B cell (primary cell): ENCODE data around the gene PHLPP2. TPM values are rescaled to one million over a fixed set of nuclear protein-coding genes. Genes with fewer than 3 reads are reported as not detected.

ENCODE experiments used
- ATAC-seq: fragments of 200-7000 bp; cut with Tn5 transposase; one replicate; pipeline ENCODE4 v1.10.0; 2021; ENCODE audit warnings: low read depth, mild to moderate bottlenecking, moderate number of reproducible peaks, moderate library complexity
- CTCF ChIA-PET: fragments of 350-600 bp; sonication (Branson Sonifier 250); formaldehyde crosslinking; loops from one replicate; lab custom pipeline; 2021; ENCODE audit warnings: antibody characterized with exemption, inconsistent platforms; lab: Charles Lee
- POLR2A ChIA-PET: fragments of 350-600 bp; sonication (Branson Sonifier 250); formaldehyde crosslinking; loops from one replicate; lab custom pipeline; 2021; ENCODE audit warnings: antibody characterized with exemption; lab: Charles Lee
- DNase-seq: peaks from one replicate; pipeline ENCODE4 v3.0.0; 2013
- H2AFZ ChIP-seq: 2 replicates; pipeline ENCODE4 v1.6.1; 2012; ENCODE audit warnings: mild to moderate bottlenecking, low read depth, low read length; ENCODE audit not compliant: insufficient read depth, poor library complexity, severe bottlenecking
- H3K27ac ChIP-seq, 2 donors: 1 replicate in 1 of 2; 2 replicates in 1 of 2; pipeline ENCODE4 v1.5.1; 2012 to 2013; ENCODE audit warnings: low read length in 2 of 2, mild to moderate bottlenecking in 2 of 2, moderate library complexity in 1 of 2
- H3K27me3 ChIP-seq, 4 experiments: fragments of 200-600 bp in 1 of 4; sonication (generic) in 1 of 4; replicated peaks in 1 of 4; 1 replicate in 2 of 4; 2 replicates in 2 of 4; pipeline versions ENCODE4 v1.6.1 to v1.7.0; 2013 to 2016; ENCODE audit warnings: low read length in 3 of 4, mild to moderate bottlenecking in 2 of 4, mixed read lengths in 1 of 4, moderate library complexity in 1 of 4; ENCODE audit not compliant: insufficient read depth in 4 of 4, control insufficient read depth in 3 of 4; ENCODE audit errors: control extremely low read depth in 1 of 4
- H3K36me3 ChIP-seq, 2 experiments: replicated peaks in 1 of 2; 1 replicate in 1 of 2; 2 replicates in 1 of 2; pipeline versions ENCODE4 v1.6.1 to v1.7.1; 2013; ENCODE audit warnings: low read length in 1 of 2; ENCODE audit not compliant: insufficient read depth in 2 of 2, control insufficient read depth in 1 of 2; ENCODE audit errors: control extremely low read depth in 1 of 2, extremely low read depth in 1 of 2
- H3K4me1 ChIP-seq, 2 donors: fragments of 200-600 bp in 1 of 2; sonication (generic) in 1 of 2; 1 replicate in 1 of 2; 2 replicates in 1 of 2; pipeline versions ENCODE4 v1.5.1 to v1.6.1; 2013 to 2017; ENCODE audit warnings: low read length in 2 of 2; ENCODE audit not compliant: control insufficient read depth in 2 of 2, insufficient read depth in 2 of 2
- H3K4me2 ChIP-seq: replicated peaks from 2 replicates; pipeline ENCODE3; 2012; ENCODE audit warnings: mild to moderate bottlenecking, low read depth, low read length; ENCODE audit not compliant: poor library complexity, severe bottlenecking
- H3K4me3 ChIP-seq, 5 experiments: fragments of 200-600 bp in 1 of 5; sonication (generic) in 1 of 5; 1 replicate in 3 of 5; 2 replicates in 2 of 5; pipeline versions ENCODE4 v1.5.1 to v1.7.0; 2011 to 2016; ENCODE audit warnings: low read length in 4 of 5, mild to moderate bottlenecking in 4 of 5, low read depth in 2 of 5, control low read depth in 1 of 5, moderate library complexity in 1 of 5; ENCODE audit not compliant: insufficient read depth in 1 of 5; ENCODE audit errors: control extremely low read depth in 1 of 5, extremely low read depth in 1 of 5
- H3K79me2 ChIP-seq: fragments of 200-600 bp; sonication (generic); one replicate; pipeline ENCODE4 v1.6.0; 2016; ENCODE audit warnings: low read length; ENCODE audit not compliant: control insufficient read depth, insufficient read depth
- H3K9ac ChIP-seq: fragments of 200-600 bp; sonication (generic); 2 replicates; pipeline ENCODE4 v1.6.1; 2017; ENCODE audit warnings: mild to moderate bottlenecking, low read length, moderate library complexity
- H3K9me3 ChIP-seq, 3 donors: one replicate each; pipeline versions ENCODE4 v1.6.1 to v1.7.1; 2013; ENCODE audit warnings: low read length in 2 of 3; ENCODE audit not compliant: control insufficient read depth in 2 of 3, insufficient read depth in 1 of 3; ENCODE audit errors: control extremely low read depth in 1 of 3
- H4K20me1 ChIP-seq: 2 replicates; pipeline ENCODE4 v1.6.0; 2012; ENCODE audit warnings: mild to moderate bottlenecking, low read length; ENCODE audit not compliant: insufficient read depth, control insufficient read depth, poor library complexity, severe bottlenecking
- H3K27ac Mint-ChIP-seq: one replicate; pipeline ENCODE4 v1.8.0; 2021; ENCODE audit warnings: mixed read lengths
- H3K27me3 Mint-ChIP-seq: one replicate; pipeline ENCODE4 v1.8.0; 2021; ENCODE audit warnings: mixed read lengths
- H3K4me1 Mint-ChIP-seq: one replicate; pipeline ENCODE4 v1.8.0; 2021; ENCODE audit warnings: mixed read lengths
- H3K4me3 Mint-ChIP-seq: one replicate; pipeline ENCODE4 v1.8.0; 2021; ENCODE audit warnings: mixed read lengths
- H3K9me3 Mint-ChIP-seq: one replicate; pipeline ENCODE4 v1.8.0; 2022; ENCODE audit warnings: mixed read lengths; ENCODE audit not compliant: insufficient read depth
- CTCF ChIP-seq: fragments of 200-600 bp; IDR thresholded peaks from one replicate; pipeline ENCODE4 v1.8.0; 2022; ENCODE audit warnings: antibody characterized with exemption, mild to moderate bottlenecking
- EZH2 ChIP-seq: IDR thresholded peaks from 2 replicates; pipeline ENCODE4 v1.6.1; 2012; ENCODE audit warnings: borderline replicate concordance, low read depth, mild to moderate bottlenecking, moderate library complexity, low read length; ENCODE audit not compliant: insufficient read depth, poor library complexity, severe bottlenecking
- WGBS: methylation state at CpG from one replicate; pipeline ENCODE4 v1.1.5; 2013; ENCODE audit warnings: missing lambda C conversion rate; ENCODE audit not compliant: insufficient coverage; 5-methylcytosine and 5-hydroxymethylcytosine counted together
- intact Hi-C: fragments of 100-400 bp; cut with micrococcal nuclease; formaldehyde crosslinking; loops from one replicate; pipeline ENCODE4 v1.10.0; 2022
- polyA plus RNA-seq: library from polyadenylated mRNA; depleted of rRNA; stranded (reverse); fragments of >200 nt; gene quantifications from 2 replicates; pipeline ENCODE4 v1.2.3, GENCODE V29; 2012
- total RNA-seq, 2 donors: library from RNA; stranded (reverse); fragments of 120-200 nt in 1 of 2; gene quantifications; 1 replicate in 1 of 2; 2 replicates in 1 of 2; pipeline versions ENCODE4 v1.2.3 to v1.2.4, GENCODE V29; 2013 to 2022

The PHLPP2 gene
- total and polyA plus RNA-seq, 2 donors (not counting 1 experiment from before 2014, with no cell fraction given) = 7.2 to 16.1 TPM

GRCh38 chr16:71658771-71659170 is 65.7 kb downstream of the PHLPP2 start:
- CTCF ChIA-PET = no interaction called here
- Histone ChIP-seq H3K79me2 (no peaks in the 10 kb centered on the region), H3K9ac (no peak overlapping the region), H3K27ac (no peak overlapping the region), H3K9me3 (no peaks in the 10 kb centered on the region), H3K4me1 (peaks cover 0 to 3% of the 10 kb centered on the region in 2 donors), H4K20me1 (no peaks in the 10 kb centered on the region), H3K27me3 (no peaks in the 10 kb centered on the region), H3K36me3 (peaks cover 18 to 45% of the 10 kb centered on the region in 2 experiments), H3K4me2 (no peak overlapping the region), H3K4me3 (no peak overlapping the region), H2AFZ (no peak overlapping the region)
- ATAC-seq (no peak), DNase-seq (no peak)
- Mint-ChIP-seq H3K4me3 (no peak overlapping the region), H3K27ac (no peak overlapping the region), H3K27me3 (no peaks in the 10 kb centered on the region), H3K4me1 (peaks cover 5% of the 10 kb centered on the region), H3K9me3 (no peaks in the 10 kb centered on the region)
- no CpG with 5 or more reads among the region's 4 CpGs for WGBS
- intact Hi-C loops = no loop called here
- POLR2A ChIA-PET = no interaction called here
- TF ChIP-seq EZH2 = no peak
- no peak for TF ChIP-seq CTCF

- WGBS = 96% methylated on average over 5 of the region's 7 CpGs
- H3K9me3 Mint-ChIP-seq = no peaks in the 10 kb centered on the region
Measured at GRCh38 chr16:71649704-71650103, 74.8 kb downstream of the PHLPP2 start.

More at GRCh38 chr16:71649704-71650103, 74.8 kb downstream of the PHLPP2 start:
- Histone ChIP-seq H3K4me3 (no peak overlapping the region), H3K4me1 (no peaks in the 10 kb centered on the region), H3K9ac (no peak overlapping the region), H2AFZ (no peak overlapping the region), H3K9me3 (no peaks in the 10 kb centered on the region), H3K4me2 (no peak overlapping the region), H3K27me3 (no peaks in the 10 kb centered on the region), H3K27ac (no peak overlapping the region), H3K79me2 (no peaks in the 10 kb centered on the region), H4K20me1 (no peaks in the 10 kb centered on the region), H3K36me3 (peaks cover 12 to 48% of the 10 kb centered on the region in 2 experiments)
- no peak overlapping the region for H3K4me3 Mint-ChIP-seq
- intact Hi-C loops = no loop called here
- CTCF ChIA-PET = no interaction called here
- H3K27ac Mint-ChIP-seq = no peak overlapping the region
- TF ChIP-seq CTCF = no peak
- DNase-seq (no peak), ATAC-seq (no peak)
- no peaks in the 10 kb centered on the region for H3K4me1 Mint-ChIP-seq
- no peaks in the 10 kb centered on the region for H3K27me3 Mint-ChIP-seq
- POLR2A ChIA-PET = no interaction called here
